H1 (cell line): ENCODE results near the gene CAPZB. TPM values are rescaled to one million over a fixed set of nuclear protein-coding genes. Genes with fewer than 3 reads are reported as not detected.

Source experiments
- CEBPB ChIP-seq: IDR thresholded peaks from 2 replicates; pipeline ENCODE4 v1.6.1; 2012; ENCODE audit warnings: low read depth, low read length
- CHD7 ChIP-seq: fragments of 300-600 bp; sonication (generic); IDR thresholded peaks from 2 replicates; pipeline ENCODE4 v1.7.1; 2012; ENCODE audit warnings: low read length, moderate library complexity, mild to moderate bottlenecking, inconsistent platforms; ENCODE audit not compliant: insufficient replicate concordance
- EZH2 ChIP-seq: fragments of 200-600 bp; sonication (generic); IDR thresholded peaks from 2 replicates; pipeline ENCODE4 v1.7.1; 2012; ENCODE audit warnings: low read depth, mild to moderate bottlenecking, moderate library complexity, low read length, inconsistent platforms; ENCODE audit not compliant: severe bottlenecking
- FOSL1 ChIP-seq: IDR thresholded peaks from 2 replicates; pipeline ENCODE4 v1.6.1; 2011; ENCODE audit warnings: mild to moderate bottlenecking, low read depth, low read length, moderate library complexity; ENCODE audit not compliant: insufficient read depth
- JUND ChIP-seq: IDR thresholded peaks from 2 replicates; pipeline ENCODE4 v1.6.1; 2011; ENCODE audit warnings: mild to moderate bottlenecking, improper control_type of control experiment, low read length
- KDM5A ChIP-seq: fragments of 200-600 bp; IDR thresholded peaks from 2 replicates; pipeline ENCODE4 v1.7.1; 2012; ENCODE audit warnings: mild to moderate bottlenecking, low read length, inconsistent platforms, mixed read lengths
- RAD21 ChIP-seq, 2 experiments: IDR thresholded peaks in 1 of 2; conservative IDR thresholded peaks in 1 of 2; 2 replicates each; pipeline ENCODE4 v1.6.1; 2011; ENCODE audit warnings: low read depth in 2 of 2, low read length in 2 of 2, improper control_type of control experiment in 1 of 2, inconsistent platforms in 1 of 2, mild to moderate bottlenecking in 1 of 2, moderate library complexity in 1 of 2
- RBBP5 ChIP-seq: IDR thresholded peaks from 2 replicates; pipeline ENCODE4 v1.7.1; 2012; ENCODE audit warnings: low read depth, mild to moderate bottlenecking, inconsistent platforms, low read length, moderate library complexity, borderline replicate concordance
- RFX5 ChIP-seq: IDR thresholded peaks from 2 replicates; pipeline ENCODE4 v1.6.1; 2011; ENCODE audit warnings: low read depth, low read length, improper control_type of control experiment, borderline replicate concordance
- RXRA ChIP-seq: IDR thresholded peaks from 2 replicates; pipeline ENCODE4 v1.6.1; 2011; ENCODE audit warnings: low read depth, mild to moderate bottlenecking, low read length, moderate library complexity; ENCODE audit not compliant: insufficient read depth
- polyA plus RNA-seq, 7 experiments: library from polyadenylated mRNA; depleted of rRNA in 3 of 7; stranded (reverse) in 5 of 7; unstranded in 2 of 7; fragments of >200 nt in 5 of 7; fragments of 200-250 nt in 2 of 7; gene quantifications; 1 replicate in 5 of 7; 2 replicates in 1 of 7; 4 replicates in 1 of 7; pipeline versions ENCODE4 v1.2.1 to v1.2.3, GENCODE V29; 2011 to 2013; ENCODE audit warnings: missing spikeins in 2 of 7, mixed read lengths in 2 of 7
- total RNA-seq: library from RNA; stranded (reverse); fragmentation: NEBNext Ultra II Directional; extraction: Animal tissue kit (Norgen Biotek cat#: 25700); gene quantifications from 2 replicates; pipeline ENCODE4 v1.2.1, GENCODE V29; 2021

The CAPZB gene
- total and polyA plus RNA-seq, 2 of the 8 experiments (the other 6 are each of a cell fraction or from before 2014, with no cell fraction given) = 162 to 371 TPM

- TF ChIP-seq CHD7 (no peak), RBBP5 (no peak), RAD21 (IDR thresholded peaks at IDR 0.05 in 1 of 2, conservative IDR thresholded peaks at IDR 0.05 in 1 of 2; ENCODE audit: low read depth in 2 of 2, low read length in 2 of 2) (no peak), RFX5 (no peak), RXRA (no peak), EZH2 (no peak), KDM5A (no peak), JUND (no peak), FOSL1 (no peak), CEBPB (no peak)
Measured at GRCh38 chr1:19359357-19359756, 126.0 kb downstream of the CAPZB start (continued).
